ENCODE results near the gene LMO7. TPM values are rescaled to one million over a fixed set of nuclear protein-coding genes. Genes with fewer than 3 reads are reported as not detected.
A peak's percentile ranks its signal among the peaks of the same experiment; 100 is the strongest.

LMO7 gene
- total and polyA plus RNA-seq, 11 donors, result 195 to 573 (median 425) TPM

- Histone ChIP-seq H3K4me3 (no peak overlapping the region), H3K27ac (no peak overlapping the region), H3K4me1 (peaks cover 0 to 11% (median 0%) of the 10 kb centered on the region in 12 donors), H3K27me3 (no peaks in the 10 kb centered on the region), H3K36me3 (peaks cover 0 to 99% (median 38%) of the 10 kb centered on the region in 9 donors), H3K9me3 (peaks cover 0 to 5% (median 0%) of the 10 kb centered on the region in 12 donors)
- intact Hi-C loops (cut with DNase I), result loop anchor here in 3 of 10 donors (1.0 to 10.0 kb wide), 3 partner anchors 19 to 149 kb away; no protein-coding TSS in a partner anchor
- DNase-seq (no peak), ATAC-seq (no peak)
- no peak for TF ChIP-seq CTCF (IDR thresholded peaks at IDR 0.05)
- TF ChIP-seq POLR2A (IDR thresholded peaks at IDR 0.05), result no peak
Measured at GRCh38 chr13:75843991-75844390, 207.9 kb downstream of the LMO7 start.

GRCh38 chr13:75847588-75847987 is 211.5 kb downstream of the LMO7 start:
- H3K9me3 ChIP-seq, result peaks cover 0 to 5% (median 0%) of the 10 kb centered on the region in 12 donors
- intact Hi-C loops (cut with DNase I), result loop anchor here in 2 of 10 donors (10.0 kb wide), 2 partner anchors 143 to 153 kb away; no protein-coding TSS in a partner anchor
- peaks cover 0 to 100% (median 25%) of the 10 kb centered on the region in 9 donors for H3K36me3 ChIP-seq
- TF ChIP-seq POLR2A (IDR thresholded peaks at IDR 0.05) (no peak), CTCF (IDR thresholded peaks at IDR 0.05) (no peak)
- no peak overlapping the region for H3K4me3 ChIP-seq
- peaks cover 0 to 9% (median 0%) of the 10 kb centered on the region in 12 donors for H3K4me1 ChIP-seq
- DNase-seq (no peak), ATAC-seq (peak in 2 of 4 donors; percentile 35 to 45)
- H3K27me3 ChIP-seq, result no peaks in the 10 kb centered on the region
- 58 to 77% (median 70%) methylated on average over 2 of the region's 2 CpGs for WGBS, 4 donors
- no peak overlapping the region for H3K27ac ChIP-seq

GRCh38 chr13:75850916-75851315 is 214.8 kb downstream of the LMO7 start:
- H3K9me3 ChIP-seq, result no peaks in the 10 kb centered on the region
- 75 to 86% (median 80%) methylated on average over 3 of the region's 3 CpGs for WGBS, 4 donors
- peaks cover 0 to 99% (median 28%) of the 10 kb centered on the region in 9 donors for H3K36me3 ChIP-seq
- intact Hi-C loops (cut with DNase I), result loop anchor here in 2 of 10 donors (10.0 kb wide), 2 partner anchors 86 to 156 kb away; no protein-coding TSS in a partner anchor
- no peak for TF ChIP-seq CTCF (IDR thresholded peaks at IDR 0.05)
- TF ChIP-seq POLR2A (IDR thresholded peaks at IDR 0.05), result no peak
- ATAC-seq, result peak in 3 of 4 donors; percentile 20 to 60 (median 37)
- H3K27ac ChIP-seq, result no peak overlapping the region
- no peaks in the 10 kb centered on the region for H3K27me3 ChIP-seq
- H3K4me3 ChIP-seq, result no peak overlapping the region
- peaks cover 0 to 18% (median 0%) of the 10 kb centered on the region in 12 donors for H3K4me1 ChIP-seq
- DNase-seq, result no peak

GRCh38 chr13:75855216-75855615 is 219.1 kb downstream of the LMO7 start:
- no peaks in the 10 kb centered on the region for H3K9me3 ChIP-seq
- WGBS, 4 donors, result 72 to 77% (median 75%) methylated on average over 6 of the region's 6 CpGs
- TF ChIP-seq POLR2A (IDR thresholded peaks at IDR 0.05), result no peak
- no peak for TF ChIP-seq CTCF (IDR thresholded peaks at IDR 0.05)
- intact Hi-C loops (cut with DNase I), result loop anchor here in 2 of 10 donors (10.0 kb wide), 2 partner anchors 90 to 160 kb away; no protein-coding TSS in a partner anchor
- peaks cover 0 to 100% (median 23%) of the 10 kb centered on the region in 9 donors for H3K36me3 ChIP-seq
- H3K27me3 ChIP-seq, result no peaks in the 10 kb centered on the region
- H3K4me1 ChIP-seq, result peaks cover 0 to 14% (median 0%) of the 10 kb centered on the region in 12 donors
- H3K27ac ChIP-seq, result no peak overlapping the region
- peak in 1 of 4 donors; percentile 14 for ATAC-seq
- no peak overlapping the region for H3K4me3 ChIP-seq
- DNase-seq, result no peak
